DMS79 (cell line): ENCODE measurements around the gene PLLP.

Experiments
- DNase-seq: peaks from one replicate; lab custom pipeline; 2025; lab: John Stamatoyannopoulos, UW

The PLLP gene

GRCh38 chr16:57284209-57284951 lies at the start of gene PLLP:
TSS of gene PLLP (minus strand) at chr16:57284672. CDS start at chr16:57284540, 132 bp downstream.
- DNase-seq: no peak

- no peak for DNase-seq
These were observed 48.9 kb upstream of the PLLP start for GRCh38 chr16:57333402-57333801.

GRCh38 chr16:57331355-57331754 lies 46.9 kb upstream of the PLLP start:
- DNase-seq: no peak

- no peak for DNase-seq
These were observed 45.4 kb upstream of the PLLP start for GRCh38 chr16:57329718-57330327.

DNA sequence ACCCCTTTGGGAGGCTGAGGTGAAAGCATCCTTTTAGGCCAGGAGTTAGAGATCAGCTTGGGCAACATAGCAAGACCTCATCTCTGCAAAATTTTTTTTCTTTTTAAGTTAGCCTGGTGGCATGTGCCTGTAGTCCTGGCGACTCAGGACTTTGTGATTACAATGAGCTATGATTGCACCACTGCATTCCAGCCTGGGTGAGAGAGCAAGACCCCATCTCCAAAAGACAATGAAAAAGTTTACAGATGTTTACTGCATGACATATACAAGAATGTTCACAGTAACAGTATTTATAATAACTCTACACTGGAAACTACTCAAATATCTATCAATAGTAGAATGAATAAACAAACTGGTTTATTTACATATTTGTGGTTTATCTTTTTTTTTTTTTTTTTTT lies 41.0 kb upstream of the PLLP start:
- no peak for DNase-seq

DNA sequence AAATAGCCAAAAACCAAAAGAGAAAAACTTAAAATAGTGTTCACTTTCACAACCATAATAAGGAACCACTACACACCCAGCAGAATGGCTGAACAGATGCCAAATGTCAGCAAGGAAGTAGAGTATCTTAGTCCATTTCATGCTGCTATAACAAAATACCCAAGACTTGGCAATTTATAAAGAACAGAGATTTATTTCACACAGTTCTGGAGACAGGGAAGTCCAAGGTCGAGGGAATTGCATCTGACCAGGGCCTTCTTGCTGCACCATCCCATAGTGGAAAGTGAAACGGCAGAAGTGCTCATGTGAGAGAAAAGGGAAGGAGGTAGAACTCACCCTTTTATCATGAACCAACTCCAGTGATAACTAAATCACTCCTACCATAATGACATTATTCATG lies 40.3 kb upstream of the PLLP start:
- DNase-seq: no peak

GRCh38 chr16:57319646-57320045 lies 35.2 kb upstream of the PLLP start:
- no peak for DNase-seq

DNA sequence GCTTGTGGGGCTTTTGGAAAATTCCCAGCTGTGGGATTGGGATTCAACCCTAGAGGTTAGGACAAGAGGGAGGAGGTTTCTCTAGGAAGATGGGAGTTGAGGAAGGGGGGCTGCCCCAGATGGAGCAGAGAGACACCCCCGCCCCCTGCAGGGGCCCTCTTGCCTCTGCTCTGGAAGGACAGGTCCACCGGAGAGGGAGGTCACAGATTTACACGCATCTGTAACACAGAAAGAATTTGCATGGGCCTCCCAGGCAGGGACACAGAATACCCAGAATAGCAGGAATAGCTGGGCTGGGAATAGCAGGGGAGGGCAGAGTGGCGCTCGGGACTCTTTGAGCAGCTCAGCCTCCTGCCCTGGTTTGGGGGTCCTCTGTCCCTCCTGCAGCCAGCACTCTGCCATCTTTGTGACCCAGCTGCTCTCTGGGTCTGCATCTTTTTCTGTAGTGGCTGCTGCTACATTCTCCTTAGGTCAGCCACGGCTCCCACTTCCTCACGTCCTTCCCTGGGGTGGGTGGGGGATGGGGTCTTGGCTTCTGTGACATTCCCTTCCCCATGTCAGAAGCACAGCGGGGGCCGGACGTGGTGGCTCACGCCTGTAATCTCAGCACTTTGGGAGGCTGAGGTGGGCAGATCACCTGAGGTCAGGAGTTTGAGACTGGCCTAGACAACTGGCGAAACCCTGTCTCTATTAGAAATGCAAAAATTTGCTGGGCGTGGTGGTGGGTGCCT lies 33.9 kb upstream of the PLLP start:
- DNase-seq: no peak

DNA sequence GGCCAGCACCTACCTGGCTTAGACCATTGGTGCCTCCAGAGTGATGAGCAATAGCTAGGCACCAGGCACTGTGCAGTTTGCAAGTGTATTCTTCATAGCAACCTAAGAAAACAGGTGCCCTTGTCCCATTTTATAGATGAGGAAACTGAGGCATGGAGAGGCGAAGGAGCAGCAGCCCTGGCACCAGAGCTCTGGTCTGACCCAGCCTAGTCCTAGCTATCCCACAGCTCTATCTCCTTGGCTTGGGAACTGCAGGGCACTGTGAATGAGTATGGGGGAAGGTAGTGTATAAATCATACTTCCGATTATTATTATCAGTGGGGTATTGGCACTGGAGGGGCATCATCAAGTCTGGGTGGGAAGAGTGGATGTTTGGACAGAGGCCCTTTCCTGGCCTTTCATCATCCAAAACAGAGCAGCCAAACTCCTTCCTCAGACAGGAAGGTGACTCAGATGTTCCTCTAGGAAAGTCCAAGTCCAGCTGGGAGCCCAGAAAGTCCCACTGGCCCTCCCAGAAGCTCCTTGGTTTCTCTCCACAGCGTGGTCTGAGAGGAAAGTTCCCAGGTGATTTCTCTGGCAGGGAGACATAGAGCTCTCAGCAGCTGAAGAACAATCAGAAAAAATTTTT lies 32.0 kb upstream of the PLLP start:
- DNase-seq: no peak

DNA sequence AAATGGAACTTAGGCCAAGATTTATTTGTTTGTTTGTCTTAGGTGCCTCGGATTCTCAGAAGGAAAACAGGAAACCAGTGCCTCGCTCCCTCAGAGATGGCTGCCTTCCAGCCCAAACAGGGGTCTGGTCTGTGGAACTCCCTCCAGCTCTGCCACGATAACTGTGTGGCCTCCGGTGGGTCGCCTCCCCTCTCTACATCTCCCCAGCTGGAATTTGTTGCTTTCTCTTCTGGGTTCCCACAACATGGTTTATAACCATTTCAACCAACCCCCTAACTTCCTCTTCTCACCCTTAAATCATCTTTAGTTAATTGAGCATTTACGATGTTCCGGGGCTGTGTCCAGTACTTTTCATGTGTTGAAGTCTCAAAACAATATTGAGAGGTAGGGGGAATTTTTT lies 30.9 kb upstream of the PLLP start:
- DNase-seq: no peak

- no peak for DNase-seq
These were observed 29.8 kb upstream of the PLLP start for GRCh38 chr16:57314161-57314785.

- no peak for DNase-seq
These were observed 29.0 kb upstream of the PLLP start for GRCh38 chr16:57313509-57313908.

- no peak for DNase-seq
These were observed 26.3 kb upstream of the PLLP start for GRCh38 chr16:57310801-57311200.

DNA sequence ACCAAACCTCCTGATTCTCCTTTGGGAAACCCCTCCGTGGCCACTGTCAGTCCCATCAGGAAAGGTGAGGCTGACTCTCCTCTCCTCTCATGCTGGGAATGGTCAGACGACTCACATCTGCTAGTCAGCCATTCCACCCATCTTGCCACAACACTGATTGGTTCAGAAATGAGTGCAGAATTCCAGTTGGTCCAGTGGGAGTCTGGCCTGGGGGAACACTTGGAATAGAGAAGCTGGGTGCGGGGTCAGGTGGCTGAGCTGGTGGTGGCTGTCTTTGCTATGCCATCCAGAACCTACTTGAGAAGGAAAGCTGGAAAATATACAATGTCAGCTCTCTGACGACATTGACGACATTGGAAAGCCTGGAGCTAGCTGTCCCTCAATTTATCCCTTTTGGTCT lies 23.6 kb upstream of the PLLP start:
- no peak for DNase-seq

DNA sequence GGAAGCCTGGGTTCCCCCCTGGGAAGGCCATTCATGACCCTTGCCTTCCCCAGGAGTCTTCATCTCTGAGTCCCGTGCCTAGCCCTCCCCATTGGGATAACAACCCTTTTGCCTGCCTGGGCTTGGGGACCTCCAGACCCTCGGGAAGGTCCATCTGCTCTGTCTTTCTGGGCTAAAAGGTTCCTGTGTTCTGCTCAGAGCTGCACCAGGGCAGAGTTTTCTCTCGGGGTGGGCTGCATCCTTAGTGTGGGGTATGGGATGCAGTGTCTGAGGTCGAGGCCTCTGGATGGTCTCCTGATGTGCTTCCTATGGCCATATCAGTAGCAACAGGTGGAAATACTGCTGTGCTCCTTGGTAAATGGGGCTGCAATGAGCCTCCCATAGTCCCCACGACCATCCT lies 22.9 kb upstream of the PLLP start:
- DNase-seq: no peak

DNA sequence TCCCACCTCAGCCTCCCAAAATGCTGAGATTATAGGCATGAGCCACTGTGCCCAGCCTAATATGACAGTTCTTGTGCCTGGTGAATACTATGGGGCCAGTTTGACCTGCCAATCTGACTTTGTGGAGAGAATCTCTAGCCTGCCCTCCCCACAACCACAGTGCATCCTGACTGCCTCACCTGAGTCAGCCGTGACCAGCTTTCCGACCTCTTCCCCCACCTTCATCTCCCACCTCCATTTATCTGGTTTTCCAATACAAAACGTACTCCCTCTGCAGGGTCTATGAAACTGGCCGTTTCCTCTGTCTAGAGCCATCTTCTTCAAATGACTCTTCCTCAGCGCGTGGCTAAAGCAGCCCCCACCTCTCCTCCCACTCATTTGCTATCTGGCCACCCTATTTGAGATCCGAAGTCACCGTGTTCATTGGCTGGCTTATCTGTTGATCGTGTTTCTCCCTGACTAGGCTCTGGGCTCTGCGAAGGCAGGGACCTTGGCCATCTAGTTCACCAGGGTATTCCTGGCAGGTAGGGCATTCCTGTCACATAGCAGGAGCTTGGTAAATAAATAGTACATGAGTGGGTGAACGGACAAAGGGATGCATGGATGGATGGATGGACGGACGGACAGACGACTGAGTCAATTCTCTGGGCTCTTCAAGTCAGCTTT lies 22.3 kb upstream of the PLLP start:
- DNase-seq: no peak

DNA sequence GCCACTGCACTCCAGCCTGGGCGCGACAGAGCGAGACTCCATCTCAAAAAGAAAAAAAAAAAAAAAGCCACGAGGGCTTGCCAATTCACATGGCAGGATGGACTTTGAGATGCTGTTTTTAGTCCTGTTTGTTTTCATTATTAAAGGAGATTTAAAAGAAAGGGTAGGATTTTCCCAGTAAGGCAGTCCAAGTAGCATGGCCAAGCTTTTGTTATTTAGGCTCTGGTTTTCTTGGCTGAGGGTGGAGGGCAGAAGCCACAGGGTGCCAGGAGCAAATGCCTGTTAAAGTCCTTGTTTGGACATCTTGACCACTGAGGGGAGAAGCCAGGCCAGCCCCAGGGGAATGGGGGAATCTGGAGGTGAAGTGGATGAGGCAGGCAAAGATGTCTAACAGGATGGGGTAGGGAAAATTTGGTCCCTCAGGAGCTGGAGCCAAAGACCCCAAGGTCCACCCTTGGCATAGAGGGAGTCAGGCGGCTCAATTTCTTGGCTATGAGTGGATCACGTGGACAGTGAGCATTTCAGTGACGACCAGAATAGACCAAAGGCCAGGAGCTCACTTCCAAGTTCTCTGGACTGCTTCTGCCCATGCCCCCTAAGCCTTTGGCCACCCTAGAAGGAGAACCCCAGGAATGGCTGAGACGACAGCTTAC lies 20.8 kb upstream of the PLLP start:
- no peak for DNase-seq

DNA sequence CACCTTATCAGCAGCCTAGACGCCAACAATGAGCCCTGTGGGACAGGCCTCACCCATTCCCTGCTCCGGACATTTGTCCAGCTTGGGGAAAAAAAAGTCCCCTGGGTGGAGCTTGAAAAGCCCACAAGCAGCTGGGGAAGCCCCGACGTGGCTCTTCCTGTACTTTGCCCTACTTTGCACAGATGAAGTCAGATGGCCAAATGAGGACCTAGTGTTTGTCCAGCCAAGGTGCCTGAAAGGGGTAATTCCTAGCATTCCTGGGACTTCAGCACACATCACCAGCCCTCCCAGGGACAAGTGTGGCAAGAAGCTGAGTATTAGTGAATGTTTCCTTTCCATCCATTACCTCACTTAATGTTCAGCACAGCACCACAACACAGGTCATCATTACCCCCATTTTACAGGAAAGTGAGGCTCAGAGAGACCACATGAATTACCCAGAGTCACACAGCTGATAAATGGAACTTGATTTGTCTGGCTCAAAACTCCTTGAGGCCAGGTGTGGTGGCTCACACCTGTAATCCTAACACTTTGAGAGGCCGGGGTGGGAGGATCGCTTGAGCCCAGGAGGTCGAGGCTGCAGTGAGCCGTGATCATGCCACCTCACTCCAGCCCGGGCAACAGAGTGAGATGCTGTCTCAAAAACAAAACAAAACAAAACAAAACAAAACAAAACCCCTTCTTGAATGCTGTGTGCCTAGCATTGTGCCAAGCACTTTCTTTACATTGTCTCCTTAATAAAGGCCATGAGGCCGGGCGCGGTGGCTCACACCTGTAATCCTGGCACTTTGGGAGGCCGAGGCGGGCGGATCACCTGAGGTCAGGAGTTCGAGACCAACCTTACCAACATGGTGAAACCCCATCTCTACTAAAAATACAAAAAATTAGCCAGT lies 19.9 kb upstream of the PLLP start:
- DNase-seq: no peak

GRCh38 chr16:57303910-57304168 lies 19.4 kb upstream of the PLLP start:
- DNase-seq: no peak
